ENCODE measurements around the gene DNAH3. TPM values are rescaled to one million over a fixed set of nuclear protein-coding genes. Genes with fewer than 3 reads are reported as not detected.

Gene DNAH3
- total and polyA plus RNA-seq, 2 of the 8 experiments (the other 6 are each of a cell fraction or from before 2014, with no cell fraction given) = 0.57 to 0.71 TPM

DNA sequence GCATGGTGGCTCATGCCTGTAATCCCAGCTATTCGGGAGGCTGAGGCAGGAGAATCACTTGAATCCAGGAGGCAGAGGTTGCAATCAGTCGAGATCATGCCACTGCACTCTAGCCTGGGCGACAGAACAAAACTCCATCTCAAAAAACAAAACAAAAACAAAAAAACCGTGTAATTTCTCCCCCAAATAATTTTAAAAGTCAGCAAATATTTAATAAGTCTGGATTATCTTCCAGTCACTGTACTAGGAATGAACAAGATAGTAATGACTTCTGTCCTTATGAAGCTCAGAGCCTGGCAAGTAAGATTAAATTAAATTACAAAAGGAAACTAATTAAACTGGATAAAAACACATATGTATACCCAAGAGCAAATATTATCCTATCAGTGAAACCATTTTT lies 113.5 kb downstream of the DNAH3 start (continued):
- TF ChIP-seq RAD21 (IDR thresholded peaks at IDR 0.05 in 1 of 2, conservative IDR thresholded peaks at IDR 0.05 in 1 of 2; ENCODE audit: low read depth in 2 of 2, low read length in 2 of 2) (no peak), SIRT6 (IDR thresholded peaks at IDR 0.05; ENCODE audit: low read length) (no peak), SRF (IDR thresholded peaks at IDR 0.05; ENCODE audit: low read depth, low read length) (no peak)

Measured in H1 (cell line).